HG03135 (cell line): Measurements from ENCODE around the gene MTMR3.

Experiments
- ATAC-seq: cut with Tn5 transposase; IDR thresholded peaks from one replicate; pipeline ENCODE4 v1.9.1; 2021; ENCODE audit warnings: mild to moderate bottlenecking, moderate library complexity; ENCODE audit not compliant: unreplicated experiment

Gene MTMR3

GRCh38 chr22:30021881-30022619 is 139.1 kb downstream of the MTMR3 start:
- ATAC-seq, result no peak

DNA sequence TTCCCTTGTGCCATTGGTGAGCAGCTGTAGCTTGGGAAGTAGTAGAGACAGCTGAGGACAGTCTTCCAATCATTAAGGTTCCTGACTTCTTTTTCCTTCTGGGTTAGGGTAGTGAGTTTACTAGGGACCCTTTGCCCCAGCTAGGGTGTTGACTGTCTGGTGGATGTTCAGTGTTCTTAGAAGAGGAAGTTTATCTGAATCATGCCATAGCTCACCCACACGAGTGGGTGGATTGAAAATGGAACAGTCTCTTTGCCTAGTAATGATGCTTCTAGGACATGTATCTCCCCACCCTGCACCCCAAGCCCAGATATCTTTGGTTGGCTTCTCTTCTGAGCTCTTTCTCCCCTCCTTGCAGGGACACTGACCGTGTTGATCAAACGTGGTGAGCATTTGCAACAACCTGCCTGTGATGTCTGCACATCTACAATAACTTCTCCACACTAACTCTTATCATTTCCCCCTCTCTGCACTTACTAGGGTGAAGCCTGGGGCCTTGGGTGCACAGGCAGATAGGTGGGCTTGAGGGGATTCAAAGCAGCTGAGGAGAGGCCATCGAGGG is 140.2 kb downstream of the MTMR3 start:
- ATAC-seq, result no peak

GRCh38 chr22:30024231-30024630 is 141.3 kb downstream of the MTMR3 start:
- ATAC-seq, result no peak

DNA sequence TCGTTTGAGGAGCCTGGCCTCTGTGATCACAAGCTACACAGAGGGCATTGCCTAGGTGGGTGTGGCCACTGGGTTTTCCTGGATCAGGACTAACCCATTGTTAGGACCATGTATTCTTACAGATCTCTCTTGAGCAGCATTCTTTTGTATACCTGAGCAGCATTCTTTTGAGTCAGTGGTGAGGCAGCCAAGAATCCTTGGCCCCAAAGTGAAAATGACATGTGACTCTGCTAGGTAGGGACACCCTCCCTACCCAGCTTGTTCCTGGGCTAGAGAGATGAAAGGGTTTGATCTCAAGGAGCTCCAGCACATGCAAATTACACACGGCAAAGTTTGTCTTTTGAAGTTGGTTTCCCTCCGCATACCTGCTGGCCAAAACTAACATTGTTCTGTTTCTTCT is 142.2 kb downstream of the MTMR3 start:
- ATAC-seq, result no peak

DNA sequence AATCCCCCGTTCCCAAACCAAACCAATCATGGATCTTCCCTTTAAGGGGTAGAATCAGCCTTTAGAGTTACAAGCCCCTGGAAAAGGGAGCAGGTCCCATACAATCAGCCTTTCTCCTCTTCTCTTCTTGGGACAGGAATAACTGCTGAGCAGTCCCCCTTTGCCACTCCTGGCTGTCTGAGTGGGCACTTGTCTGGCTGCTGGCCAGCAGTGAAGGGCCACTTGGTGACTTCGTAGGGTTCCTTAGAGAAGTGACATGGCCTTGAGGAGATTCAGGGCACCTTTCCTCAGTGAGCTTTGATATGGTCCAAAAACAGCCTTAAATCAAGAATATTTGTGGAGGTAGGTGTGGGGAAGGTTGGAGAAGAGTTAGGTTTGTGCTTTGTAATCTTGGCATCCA is 143.8 kb downstream of the MTMR3 start:
- no peak for ATAC-seq

DNA sequence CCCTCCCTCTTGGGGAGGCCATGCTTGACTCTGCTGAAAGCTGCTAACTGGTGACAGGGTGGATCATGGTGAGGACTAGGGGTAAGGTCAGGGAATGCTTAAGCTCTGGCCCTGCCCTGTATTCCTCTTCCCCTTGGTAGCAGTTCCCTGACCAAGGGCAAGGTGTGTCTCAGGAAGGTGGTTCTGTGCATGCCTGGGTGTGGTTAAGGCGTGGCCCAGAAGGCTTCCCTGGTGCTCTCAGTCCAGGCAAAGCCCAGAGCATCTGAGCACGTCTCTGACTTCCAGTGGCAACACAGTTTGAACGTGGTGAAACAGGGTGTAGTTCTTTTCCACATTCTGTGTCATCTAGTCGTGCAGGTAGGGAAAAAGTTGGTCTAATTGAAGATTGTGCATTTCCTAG is 144.2 kb downstream of the MTMR3 start:
- no peak for ATAC-seq

- no peak for ATAC-seq
Measured at GRCh38 chr22:30027791-30028190, 144.8 kb downstream of the MTMR3 start.

- ATAC-seq, result no peak
Measured at GRCh38 chr22:30028731-30029130, 145.8 kb downstream of the MTMR3 start.

DNA sequence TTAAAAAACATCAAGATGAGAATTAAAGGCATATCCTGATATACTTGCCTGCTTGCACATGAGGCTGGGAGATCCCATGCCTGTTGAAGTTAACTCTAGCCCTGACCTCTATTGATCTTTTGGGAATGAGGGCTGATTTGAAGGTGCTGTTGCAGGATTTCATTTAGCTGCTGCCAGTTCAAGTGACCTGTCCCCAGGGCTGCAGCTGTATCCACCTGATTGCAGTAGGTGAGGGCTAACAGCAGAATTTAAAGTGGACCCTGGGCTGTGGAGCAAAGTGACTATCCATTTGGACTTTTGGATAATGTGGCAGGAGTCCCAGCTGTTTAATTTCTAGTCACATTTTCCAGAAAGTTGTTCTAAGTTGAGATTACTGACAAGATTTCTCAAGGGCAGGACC is 146.5 kb downstream of the MTMR3 start:
- ATAC-seq, result no peak

DNA sequence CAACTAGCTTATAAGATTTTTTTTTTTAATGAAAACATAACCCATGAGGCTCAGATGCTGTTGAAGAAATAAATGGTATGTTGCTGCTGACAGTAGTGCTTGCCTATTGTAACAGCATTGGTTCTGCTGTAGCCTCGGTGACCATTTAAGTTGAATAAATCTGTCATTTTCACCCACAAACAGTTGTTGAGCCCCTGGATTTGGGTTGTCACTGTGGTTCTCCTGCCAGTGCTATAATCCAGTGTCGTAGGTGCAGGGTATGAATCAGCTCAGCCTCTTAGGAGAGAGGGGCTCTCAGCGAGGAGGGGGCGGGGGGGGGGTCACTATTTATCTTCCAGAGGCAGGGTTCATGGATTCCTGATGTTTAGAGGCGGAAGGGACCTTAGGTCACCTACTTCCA is 147.4 kb downstream of the MTMR3 start:
- no peak for ATAC-seq

- ATAC-seq, result no peak
Measured at GRCh38 chr22:30031328-30031727, 148.4 kb downstream of the MTMR3 start.

DNA sequence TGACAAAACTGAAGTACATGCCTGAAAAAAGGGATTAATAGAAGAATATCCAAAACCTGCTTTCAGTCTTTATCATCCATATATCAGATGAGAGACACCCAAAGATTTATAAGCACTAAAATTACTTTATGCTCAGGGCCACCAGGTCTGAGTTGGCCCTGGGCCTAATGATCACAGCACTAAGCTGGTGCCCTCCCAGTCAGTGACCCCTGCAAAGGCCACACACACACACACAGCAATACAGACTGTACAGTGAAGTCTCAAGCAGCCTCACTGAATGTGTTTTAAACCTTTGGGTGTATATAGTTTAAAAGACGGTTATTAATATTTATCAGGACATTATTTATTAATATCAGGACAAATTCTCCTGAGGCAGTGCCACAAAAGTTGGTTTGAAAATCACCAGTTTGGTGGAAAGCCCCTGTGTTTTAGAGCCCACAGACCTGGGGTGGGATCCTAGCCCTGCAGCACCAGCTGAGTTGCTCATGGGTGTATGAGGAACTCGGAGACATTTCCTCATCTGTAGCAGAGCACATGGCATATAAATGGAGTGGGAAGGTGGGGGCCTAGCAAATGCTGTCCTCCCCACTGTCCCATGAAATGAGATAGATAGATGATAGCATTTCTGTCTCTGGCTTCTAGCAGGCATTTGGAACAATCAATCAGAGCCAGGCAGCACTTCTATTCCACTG is 148.9 kb downstream of the MTMR3 start:
- ATAC-seq, result no peak

GRCh38 chr22:30033137-30033536 is 150.2 kb downstream of the MTMR3 start:
- no peak for ATAC-seq

DNA sequence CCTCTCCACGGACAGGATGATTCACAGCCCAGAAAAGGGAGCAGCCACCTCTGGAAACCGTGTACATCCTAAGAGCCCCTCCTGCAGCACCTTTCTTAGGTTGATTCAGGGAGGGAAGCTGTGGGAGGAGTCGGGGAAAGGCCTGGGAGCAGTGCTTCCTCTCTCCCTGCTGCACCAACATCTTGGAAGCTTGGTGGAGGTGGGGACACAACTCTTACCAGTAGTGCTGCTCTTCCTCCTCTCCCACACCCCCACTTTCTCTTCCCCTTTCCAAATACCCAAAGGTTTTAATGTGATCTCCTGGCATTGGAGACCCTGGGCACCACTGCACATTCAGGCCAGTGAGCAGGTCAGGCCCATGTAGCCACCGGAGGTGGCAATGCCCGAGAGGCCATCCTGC is 150.9 kb downstream of the MTMR3 start:
- ATAC-seq, result no peak

DNA sequence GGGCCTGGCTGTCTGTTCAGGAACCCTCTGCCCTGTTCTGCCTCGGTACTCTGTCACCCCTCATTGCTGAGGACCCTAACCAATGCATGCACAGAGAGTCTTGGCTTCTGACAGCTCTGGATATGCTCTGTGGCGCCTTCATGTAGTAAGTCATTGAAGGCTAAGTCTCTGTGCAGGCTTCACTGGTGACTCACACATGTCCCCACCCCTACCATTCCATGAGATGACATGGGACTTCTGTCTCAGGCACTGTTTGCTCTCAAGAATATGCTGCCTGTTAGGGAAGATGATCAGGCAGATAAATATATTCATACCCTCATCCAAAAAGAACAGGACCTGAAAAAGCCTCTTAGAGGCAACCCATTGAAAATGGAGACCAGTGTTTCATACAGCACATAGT is 153.7 kb downstream of the MTMR3 start:
- ATAC-seq, result no peak

DNA sequence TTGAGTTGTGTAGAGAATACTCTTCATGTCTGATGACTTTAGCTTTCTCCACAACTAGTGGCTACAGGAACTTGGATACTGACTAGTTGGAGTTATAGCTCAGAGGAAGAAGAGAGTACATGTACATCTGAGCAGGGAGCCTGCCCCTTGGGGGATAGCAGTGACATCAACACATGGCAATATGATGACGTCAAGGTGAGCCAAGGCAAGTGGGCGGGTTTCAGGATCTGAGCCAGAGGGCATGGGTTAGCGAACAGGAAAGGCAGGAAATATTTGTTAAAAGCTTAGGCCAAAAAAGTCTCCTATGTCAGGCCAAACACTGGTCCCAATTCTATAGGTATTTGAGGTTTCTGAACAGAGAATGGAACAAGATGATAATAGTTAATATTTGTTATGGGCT is 155.2 kb downstream of the MTMR3 start:
- no peak for ATAC-seq

DNA sequence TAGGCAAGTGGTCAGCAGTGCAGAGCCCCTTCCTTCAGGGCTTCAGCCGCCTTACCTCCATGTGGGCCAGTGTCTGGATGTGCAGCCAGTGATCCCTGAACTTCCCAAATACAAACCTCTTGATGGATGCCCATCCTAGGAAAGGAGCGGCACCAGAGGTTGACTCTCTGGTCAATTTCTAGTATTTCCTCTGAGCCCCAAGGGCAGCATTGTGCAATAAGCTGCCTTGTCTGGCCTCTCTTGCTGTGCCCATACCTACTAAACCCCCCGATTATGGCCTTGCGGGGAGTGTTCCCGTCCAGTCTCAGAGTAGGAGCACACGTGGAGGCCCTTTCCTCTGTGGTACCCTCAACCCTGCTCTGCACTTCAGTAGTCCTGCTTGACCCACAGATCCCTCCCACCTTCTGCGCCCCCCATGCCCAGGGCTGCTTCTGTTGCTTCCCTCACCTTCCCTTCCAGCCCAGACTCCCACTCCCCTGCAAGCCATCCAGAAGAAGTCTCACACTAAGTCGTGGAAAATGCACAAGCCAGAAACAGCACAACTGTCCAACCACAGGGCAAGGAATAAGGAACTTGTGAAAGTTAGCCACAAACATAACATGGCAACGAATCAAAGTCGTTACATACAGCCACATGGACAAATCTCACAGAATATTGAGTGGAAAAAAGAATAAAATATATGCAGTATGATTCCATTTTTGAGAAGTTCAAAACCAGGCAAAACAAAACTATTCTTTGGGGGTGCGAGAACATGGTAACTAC is 157.7 kb downstream of the MTMR3 start:
- ATAC-seq, result no peak

DNA sequence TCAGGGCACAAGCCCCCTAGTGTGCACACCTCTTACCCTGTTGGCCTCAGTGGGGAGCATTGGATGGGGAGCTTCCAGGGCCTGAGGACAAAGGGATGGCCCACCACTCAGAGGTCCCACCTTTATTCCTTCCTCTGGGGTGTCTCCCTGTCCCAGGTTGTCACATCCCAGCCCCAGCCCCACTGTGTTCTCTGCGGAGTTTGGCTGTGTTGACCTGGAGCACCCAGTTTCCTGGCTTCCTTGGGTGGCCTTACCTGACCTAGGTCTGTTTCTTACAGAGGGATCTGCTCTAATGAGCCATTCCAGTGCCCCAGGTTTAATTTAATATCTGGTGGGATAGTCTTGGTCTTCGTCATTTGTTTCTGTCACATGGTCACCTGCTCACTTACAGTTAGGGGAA is 158.5 kb downstream of the MTMR3 start:
- no peak for ATAC-seq

DNA sequence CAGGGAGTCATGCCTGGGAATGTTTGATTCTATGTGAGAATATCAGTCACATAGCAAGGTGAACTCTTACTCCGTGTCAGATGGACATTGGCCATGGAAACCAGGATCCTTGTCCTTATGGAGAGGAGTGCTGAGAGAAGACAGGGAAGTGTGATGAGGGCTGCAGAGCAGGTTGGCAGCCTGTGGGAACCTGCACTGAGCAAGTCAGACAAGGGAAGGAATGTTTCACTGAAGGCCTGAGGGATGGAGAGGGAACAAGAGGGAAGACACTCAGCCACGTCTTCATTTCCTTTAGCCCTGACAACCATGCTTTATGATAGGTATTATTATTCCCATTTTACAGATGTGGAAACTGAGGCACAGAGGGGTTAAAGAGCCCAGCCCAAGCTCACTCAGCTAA is 158.9 kb downstream of the MTMR3 start:
- ATAC-seq, result no peak

DNA sequence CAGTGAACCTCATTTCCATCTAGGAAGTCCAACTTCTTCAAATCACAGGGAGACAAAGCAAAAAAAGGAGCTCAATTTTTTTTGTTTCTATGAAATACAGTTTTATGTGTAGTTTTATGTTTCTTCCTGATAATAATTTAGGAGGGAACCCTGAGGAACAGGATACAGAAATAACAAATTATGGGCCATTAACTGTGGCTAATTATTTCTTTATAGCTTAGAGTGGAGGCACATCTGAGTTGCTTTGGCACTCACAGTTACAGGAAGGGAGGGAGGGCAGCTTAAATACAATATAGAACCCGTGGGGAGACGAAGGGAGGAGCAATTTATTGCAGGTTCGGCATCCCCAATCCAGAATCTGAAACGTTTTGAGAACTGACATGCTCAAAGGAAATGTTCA is 160.2 kb downstream of the MTMR3 start:
- no peak for ATAC-seq

- no peak for ATAC-seq
Measured at GRCh38 chr22:30044369-30044768, 161.4 kb downstream of the MTMR3 start.
